GM12872 (cell line): ENCODE data around the gene ACOX3.

Experiments
- CTCF ChIP-seq: IDR thresholded peaks from 3 replicates; pipeline ENCODE4 v1.5.1; 2011; ENCODE audit warnings: low read depth, mild to moderate bottlenecking, low read length, moderate library complexity; ENCODE audit not compliant: insufficient read depth

The ACOX3 gene

GRCh38 chr4:8332038-8332857, 108.3 kb downstream of the ACOX3 start:
- no peak for TF ChIP-seq CTCF

GRCh38 chr4:8331575-8331955, 109.0 kb downstream of the ACOX3 start:
- TF ChIP-seq CTCF = no peak

GRCh38 chr4:8330821-8331574, 109.5 kb downstream of the ACOX3 start:
- TF ChIP-seq CTCF = no peak

GRCh38 chr4:8329859-8330761, 110.4 kb downstream of the ACOX3 start:
- no peak for TF ChIP-seq CTCF

- TF ChIP-seq CTCF = no peak
Observed at GRCh38 chr4:8329560-8329858, 111.0 kb downstream of the ACOX3 start.

- no peak for TF ChIP-seq CTCF
Observed at GRCh38 chr4:8328866-8329559, 111.5 kb downstream of the ACOX3 start.
